Panc1 (cell line): ENCODE data around the gene KCNJ14. TPM values are rescaled to one million over a fixed set of nuclear protein-coding genes. Genes with fewer than 3 reads are reported as not detected.

Experiments
- ATAC-seq: fragments of 200-7000 bp; cut with Tn5 transposase; 2 replicates; pipeline ENCODE4 v1.9.1; 2020; ENCODE audit warnings: mild to moderate bottlenecking, moderate library complexity
- BruUV-seq: library from RNA; stranded (reverse); fragments of 400-500 nt; replicated peaks from 2 replicates; lab custom pipeline; 2021; lab: Mats Ljungman, UMichigan
- CTCF ChIA-PET: fragments of 300-600 bp; sonication (Branson Sonifier 250); formaldehyde crosslinking; loops from one replicate; lab custom pipeline; 2022; ENCODE audit warnings: antibody characterized with exemption; lab: Charles Lee
- POLR2A ChIA-PET: fragments of 300-600 bp; sonication (Branson Sonifier 250); formaldehyde crosslinking; loops from one replicate; lab custom pipeline; 2022; ENCODE audit warnings: antibody characterized with exemption; lab: Charles Lee
- DNase-seq: peaks from one replicate; pipeline ENCODE4 v3.0.0-alpha.2; 2010; ENCODE audit warnings: low read depth, low spot score
- H3K27ac ChIP-seq: 2 replicates; pipeline ENCODE4 v1.5.1; 2011; ENCODE audit warnings: mild to moderate bottlenecking, low read length, inconsistent platforms
- H3K27me3 ChIP-seq: fragments of 200-500 bp; sonication (Bioruptor generic); 2 replicates; pipeline ENCODE4 v1.6.0; 2014; ENCODE audit warnings: low read length, inconsistent platforms; ENCODE audit not compliant: control insufficient read depth, insufficient read depth
- H3K36me3 ChIP-seq: fragments of 200-500 bp; sonication (Bioruptor generic); 2 replicates; pipeline ENCODE4 v1.5.1; 2014; ENCODE audit warnings: inconsistent platforms, mild to moderate bottlenecking, low read length, moderate library complexity; ENCODE audit not compliant: control insufficient read depth, insufficient read depth
- H3K4me1 ChIP-seq: 2 replicates; pipeline ENCODE4 v1.5.1; 2011; ENCODE audit warnings: inconsistent platforms, mild to moderate bottlenecking, low read length, moderate library complexity; ENCODE audit not compliant: control insufficient read depth, insufficient read depth
- H3K4me3 ChIP-seq, 2 experiments: 2 replicates each; pipeline ENCODE4 v1.5.1; 2011 to 2012; ENCODE audit warnings: low read depth in 2 of 2, low read length in 2 of 2, mild to moderate bottlenecking in 2 of 2, inconsistent platforms in 1 of 2, moderate library complexity in 1 of 2
- H3K9me3 ChIP-seq: fragments of 200-500 bp; sonication (Bioruptor generic); 2 replicates; pipeline ENCODE4 v1.5.1; 2014; ENCODE audit warnings: low read depth, mild to moderate bottlenecking, inconsistent platforms, low read length, moderate library complexity; ENCODE audit not compliant: control insufficient read depth, insufficient read depth
- POLR2AphosphoS5 ChIP-seq: IDR thresholded peaks from 2 replicates; pipeline ENCODE4 v1.6.1; 2012; ENCODE audit warnings: mild to moderate bottlenecking, low read depth, low read length, moderate library complexity
- REST ChIP-seq, 2 experiments: IDR thresholded peaks; 2 replicates each; pipeline ENCODE4 v1.6.1; 2011 to 2012; ENCODE audit warnings: low read depth in 2 of 2, control low read depth in 1 of 2, low read length in 1 of 2, mild to moderate bottlenecking in 1 of 2, moderate library complexity in 1 of 2; ENCODE audit not compliant: insufficient read depth in 1 of 2
- SIN3A ChIP-seq: IDR thresholded peaks from 2 replicates; pipeline ENCODE4 v1.6.1; 2012; ENCODE audit warnings: low read depth, mild to moderate bottlenecking, low read length, moderate library complexity, borderline replicate concordance; ENCODE audit not compliant: insufficient read depth
- TCF7L2 ChIP-seq: IDR thresholded peaks from 2 replicates; pipeline ENCODE4 v1.6.1; 2011; ENCODE audit warnings: mild to moderate bottlenecking, low read depth, low read length, inconsistent platforms
- in situ Hi-C: cut with HindIII; loops from 2 replicates; pipeline ENCODE4 v1.10.0; 2016; ENCODE audit warnings: low sequenced_read_pairs, low pct_unique_long_range_greater_than_20kb
- intact Hi-C: fragments of 100-400 bp; cut with micrococcal nuclease; formaldehyde crosslinking; loops from one replicate; pipeline ENCODE4 v1.10.0; 2022; ENCODE audit not compliant: unreplicated experiment
- total RNA-seq: library from RNA; stranded (reverse); gene quantifications from one replicate; pipeline ENCODE4 v1.2.1, GENCODE V29; 2021; ENCODE audit not compliant: unreplicated experiment
- TF ChIP-seq, protein P1 (sequence below): fragments of 450-650 bp; IDR thresholded peaks from 2 replicates; pipeline ENCODE4 v1.5.1; 2017; ENCODE audit warnings: mild to moderate bottlenecking

KCNJ14 gene
- total RNA-seq, 1 experiment from 2014 or later = 2.9 TPM

- in situ Hi-C loops = no loop called here
- peaks cover 7% of the 10 kb centered on the region; the same call in 1 of the 2 replicates for H3K4me1 ChIP-seq
- peaks cover 3% of the 10 kb centered on the region; the same call in 1 of the 2 replicates for H3K36me3 ChIP-seq
- CTCF ChIA-PET = no interaction called here
- DNase-seq (no peak), ATAC-seq (no peak)
- H3K27me3 ChIP-seq = no peaks in the 10 kb centered on the region
- H3K4me3 ChIP-seq = no peak overlapping the region
- TF ChIP-seq, protein P1, sequence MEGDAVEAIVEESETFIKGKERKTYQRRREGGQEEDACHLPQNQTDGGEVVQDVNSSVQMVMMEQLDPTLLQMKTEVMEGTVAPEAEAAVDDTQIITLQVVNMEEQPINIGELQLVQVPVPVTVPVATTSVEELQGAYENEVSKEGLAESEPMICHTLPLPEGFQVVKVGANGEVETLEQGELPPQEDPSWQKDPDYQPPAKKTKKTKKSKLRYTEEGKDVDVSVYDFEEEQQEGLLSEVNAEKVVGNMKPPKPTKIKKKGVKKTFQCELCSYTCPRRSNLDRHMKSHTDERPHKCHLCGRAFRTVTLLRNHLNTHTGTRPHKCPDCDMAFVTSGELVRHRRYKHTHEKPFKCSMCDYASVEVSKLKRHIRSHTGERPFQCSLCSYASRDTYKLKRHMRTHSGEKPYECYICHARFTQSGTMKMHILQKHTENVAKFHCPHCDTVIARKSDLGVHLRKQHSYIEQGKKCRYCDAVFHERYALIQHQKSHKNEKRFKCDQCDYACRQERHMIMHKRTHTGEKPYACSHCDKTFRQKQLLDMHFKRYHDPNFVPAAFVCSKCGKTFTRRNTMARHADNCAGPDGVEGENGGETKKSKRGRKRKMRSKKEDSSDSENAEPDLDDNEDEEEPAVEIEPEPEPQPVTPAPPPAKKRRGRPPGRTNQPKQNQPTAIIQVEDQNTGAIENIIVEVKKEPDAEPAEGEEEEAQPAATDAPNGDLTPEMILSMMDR = no peak
- TF ChIP-seq SIN3A = no peak
- TF ChIP-seq TCF7L2 = no peak
- TF ChIP-seq POLR2AphosphoS5 = no peak
- BruUV-seq = no TSS peak
- intact Hi-C loops = no loop called here
- POLR2A ChIA-PET = no interaction called here
- no peaks in the 10 kb centered on the region for H3K9me3 ChIP-seq
- no peak overlapping the region for H3K27ac ChIP-seq
These were observed 42.6 kb downstream of the KCNJ14 start for GRCh38 chr19:48497728-48498594.

- no peak for DNase-seq
- ChIA-PET POLR2A (no interaction called here), CTCF (no interaction called here)
- in situ Hi-C loops = no loop called here
- Histone ChIP-seq H3K4me1 (peaks cover 7% of the 10 kb centered on the region; the same call in 1 of the 2 replicates), H3K9me3 (no peaks in the 10 kb centered on the region), H3K27ac (no peak overlapping the region), H3K4me3 (no peak overlapping the region), H3K36me3 (peaks cover 3% of the 10 kb centered on the region; the same call in 1 of the 2 replicates), H3K27me3 (no peaks in the 10 kb centered on the region)
- TF ChIP-seq TCF7L2 = no peak
- no peak for TF ChIP-seq SIN3A
- TF ChIP-seq REST (IDR thresholded peaks at IDR 0.05; ENCODE audit: insufficient read depth in 1 of 2, low read depth in 2 of 2, low read length in 1 of 2) = no peak
- TF ChIP-seq POLR2AphosphoS5 = no peak
- TF ChIP-seq, protein P1 = no peak
- BruUV-seq = no TSS peak
- no peak for ATAC-seq
- intact Hi-C loops = no loop called here
These were observed 43.4 kb downstream of the KCNJ14 start for GRCh38 chr19:48498595-48499311.
